HepG2 (cell line): Measurements from ENCODE around the gene FOXRED2. TPM values are rescaled to one million over a fixed set of nuclear protein-coding genes. Genes with fewer than 3 reads are reported as not detected.
"Not testable (repeated sequence)": the region's sequence is repeated elsewhere in the genome, so short reads cannot be mapped to it uniquely, and the experiment has no call there.

Source experiments
- ATAC-seq: fragments of 200-7000 bp; cut with Tn5 transposase; 3 replicates; pipeline ENCODE4 v1.9.1; 2020; ENCODE audit warnings: mild to moderate bottlenecking, moderate library complexity
- BruUV-seq: library from RNA; stranded (reverse); fragments of 400-500 nt; replicated peaks from 2 replicates; lab custom pipeline; 2021; lab: Mats Ljungman, UMichigan
- CTCF ChIA-PET: fragments of 300-600 bp; formaldehyde crosslinking; extraction: SDS; loops from one replicate; lab custom pipeline; 2021; ENCODE audit warnings: low total read pairs, inconsistent platforms, low intra/inter-chr PET ratio; lab: Yijun Ruan, JAX
- POLR2A ChIA-PET: fragments of 350-600 bp; sonication (Branson Sonifier 250); formaldehyde crosslinking; loops from one replicate; lab custom pipeline; 2020; ENCODE audit warnings: antibody characterized with exemption, inconsistent platforms; lab: Yijun Ruan, JAX
- DNase-seq: peaks from one replicate; pipeline ENCODE4 v3.0.0-alpha.2; 2015; ENCODE audit warnings: low spot score
- FAIRE-seq: peaks from 3 replicates; lab custom pipeline; 2011; peaks lifted over from hg19 to GRCh38; lab: Jason Lieb, UNC
- H2AFZ ChIP-seq: one replicate; pipeline ENCODE4 v1.6.1; 2011; ENCODE audit warnings: low read length, inconsistent platforms
- H3K27ac ChIP-seq: fragments of 300-600 bp; 3 replicates; pipeline ENCODE4 v1.8.0; 2011; ENCODE audit warnings: mixed run types, mild to moderate bottlenecking, mixed read lengths, low read length, inconsistent platforms; ENCODE audit not compliant: insufficient read depth; ENCODE audit errors: extremely low read length
- H3K27me3 ChIP-seq, 2 experiments: fragments of 200-600 bp in 1 of 2; 2 replicates in 1 of 2; 3 replicates in 1 of 2; pipeline versions ENCODE4 v1.6.0 to v1.8.0; 2011; ENCODE audit warnings: low read length in 2 of 2, mild to moderate bottlenecking in 2 of 2, moderate library complexity in 2 of 2, inconsistent platforms in 1 of 2; ENCODE audit not compliant: insufficient read depth in 2 of 2, control insufficient read depth in 1 of 2
- H3K36me3 ChIP-seq, 2 experiments: fragments of 200-600 bp in 1 of 2; replicated peaks in 1 of 2; 2 replicates in 1 of 2; 3 replicates in 1 of 2; pipeline versions ENCODE4 v1.5.1 to v1.8.0; 2011; ENCODE audit warnings: low read length in 2 of 2, inconsistent platforms in 1 of 2; ENCODE audit not compliant: insufficient read depth in 2 of 2, control insufficient read depth in 1 of 2
- H3K4me1 ChIP-seq: 2 replicates; pipeline ENCODE4 v1.5.1; 2012; ENCODE audit warnings: low read length, inconsistent platforms; ENCODE audit not compliant: insufficient read depth
- H3K4me2 ChIP-seq: 2 replicates; pipeline ENCODE4 v1.6.0; 2011; ENCODE audit warnings: low read depth, low read length, inconsistent platforms
- H3K4me3 ChIP-seq, 3 experiments: fragments of 200-600 bp in 1 of 3; sonication (generic), shearing (Covaris generic) in 1 of 3; replicated peaks in 1 of 3; 2 replicates each; pipeline ENCODE4 v1.5.1; 2011 to 2016; ENCODE audit warnings: low read length in 3 of 3, inconsistent platforms in 2 of 3, low read depth in 2 of 3, mild to moderate bottlenecking in 2 of 3, control low read depth in 1 of 3, mixed read lengths in 1 of 3; ENCODE audit not compliant: insufficient read depth in 1 of 3
- H3K79me2 ChIP-seq: one replicate; pipeline ENCODE4 v1.6.1; 2011; ENCODE audit warnings: low read length, inconsistent platforms; ENCODE audit not compliant: insufficient read depth
- H3K9ac ChIP-seq: 2 replicates; pipeline ENCODE4 v1.6.0; 2011; ENCODE audit warnings: mild to moderate bottlenecking, low read depth, low read length, inconsistent platforms; ENCODE audit not compliant: insufficient read depth
- H3K9me3 ChIP-seq: 2 replicates; pipeline ENCODE4 v1.5.1; 2012; ENCODE audit warnings: mild to moderate bottlenecking, low read length
- H4K20me1 ChIP-seq: 2 replicates; pipeline ENCODE4 v1.6.0; 2011; ENCODE audit warnings: inconsistent platforms, mild to moderate bottlenecking, low read length, moderate library complexity; ENCODE audit not compliant: insufficient read depth
- ELF3 ChIP-seq: IDR thresholded peaks from 2 replicates; pipeline ENCODE4 v1.6.1; 2016; ENCODE audit warnings: missing genetic modification reagents, missing compliant biosample characterization
- GATAD2A ChIP-seq: IDR thresholded peaks from 2 replicates; pipeline ENCODE4 v1.6.1; 2016
- MED1 ChIP-seq: sonication (generic); formaldehyde crosslinking; IDR thresholded peaks from 2 replicates; pipeline ENCODE4 v1.4.0; 2020; ENCODE audit warnings: missing genetic modification reagents
- SAP130 ChIP-seq: IDR thresholded peaks from 2 replicates; pipeline ENCODE4 v1.6.1; 2016; ENCODE audit warnings: low read depth
- WGBS: methylation state at CpG from one replicate; pipeline ENCODE4 v1.1.6; 2017; ENCODE audit warnings: low lambda C conversion rate; 5-methylcytosine and 5-hydroxymethylcytosine counted together
- in situ Hi-C: cut with HindIII; loops from 2 replicates; pipeline ENCODE4 v1.10.0; 2017; ENCODE audit warnings: low pct_unique_long_range_greater_than_20kb; ENCODE audit not compliant: extremely low pct_ligation_motif_present
- intact Hi-C: fragments of 100-400 bp; cut with micrococcal nuclease; formaldehyde crosslinking; loops from one replicate; pipeline ENCODE4 v1.10.0; 2022; ENCODE audit not compliant: unreplicated experiment
- polyA plus RNA-seq, 8 experiments: library from polyadenylated mRNA; depleted of rRNA in 3 of 8; stranded (reverse) in 7 of 8; unstranded in 1 of 8; fragments of >200 nt; fragmentation: Illumina TruSeq in 4 of 8; extraction: Trizol in 4 of 8; gene quantifications; 2 replicates each; pipeline versions ENCODE4 v1.2.1 to v1.2.3, GENCODE V29; 2011 to 2016; ENCODE audit warnings: low read depth in 4 of 8, missing spikeins in 1 of 8, mixed read lengths in 1 of 8; ENCODE audit not compliant: insufficient read depth in 1 of 8
- total RNA-seq, 5 experiments: library from RNA; depleted of rRNA; stranded (reverse); fragments of >200 nt; fragmentation: Illumina TruSeq; extraction: Trizol; gene quantifications; 2 replicates each; pipeline ENCODE4 v1.2.3, GENCODE V29; 2016; ENCODE audit warnings: low read depth in 1 of 5
- TF ChIP-seq, protein P1 (sequence below): sonication (generic); formaldehyde crosslinking; IDR thresholded peaks from 2 replicates; pipeline ENCODE4 v1.4.0; 2020; ENCODE audit warnings: missing genetic modification reagents
- TF ChIP-seq, protein P2 (sequence below): sonication (generic); formaldehyde crosslinking; IDR thresholded peaks from 2 replicates; pipeline ENCODE4 v1.5.0; 2020; ENCODE audit warnings: mild to moderate bottlenecking, missing genetic modification reagents

The FOXRED2 gene
- total and polyA plus RNA-seq, 2 of the 13 experiments (the other 11 are each of a cell fraction or from before 2014, with no cell fraction given), result 9.3 to 28.1 TPM

DNA sequence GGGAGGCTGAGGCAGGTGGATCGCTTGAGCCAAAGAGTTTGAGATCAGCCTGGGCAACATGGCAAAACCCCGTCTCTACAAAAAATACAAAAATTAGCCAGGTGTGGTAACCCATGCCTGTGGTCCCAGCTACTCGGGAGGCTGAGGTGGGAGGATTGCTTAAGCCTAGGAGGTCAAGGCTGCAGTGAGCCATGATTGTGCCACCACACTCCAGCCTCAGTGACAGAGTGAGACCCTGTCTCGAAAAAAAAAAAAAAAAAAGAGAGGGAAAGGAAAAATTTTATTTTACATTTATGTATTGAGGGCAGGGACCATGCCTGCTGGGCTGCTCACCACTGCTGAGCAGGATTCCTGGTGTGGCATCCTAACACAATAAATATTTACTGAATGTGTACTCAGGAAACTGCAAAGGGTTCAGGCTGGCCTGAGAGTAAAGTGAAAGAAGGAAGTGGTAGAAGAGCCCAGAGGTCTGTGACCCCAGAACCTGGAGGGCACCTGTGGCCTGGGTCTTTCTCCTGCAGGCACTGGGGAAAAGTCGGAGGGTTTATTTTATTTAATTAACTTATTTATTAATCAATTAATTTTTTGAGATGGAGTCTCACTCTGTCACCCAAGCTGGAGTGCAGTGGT is 53.7 kb downstream of the FOXRED2 start:
- in situ Hi-C loops, H3K9me3 ChIP-seq, H2AFZ ChIP-seq, H3K27ac ChIP-seq, DNase-seq, H4K20me1 ChIP-seq, H3K79me2 ChIP-seq, H3K9ac ChIP-seq, FAIRE-seq, H3K36me3 ChIP-seq, intact Hi-C loops, H3K4me3 ChIP-seq, BruUV-seq, CTCF ChIA-PET, H3K27me3 ChIP-seq: not testable (repeated sequence)
- H3K4me2 ChIP-seq, result peak overlapping the region; percentile 21; the same call in 1 of the 2 replicates
- H3K4me1 ChIP-seq, result peaks cover 80% of the 10 kb centered on the region
- ATAC-seq, result peak; percentile 9; the same call in 1 of the 3 replicates
- POLR2A ChIA-PET, result interaction anchor here (0.7 to 1.8 kb wide), 3 partner anchors 18 to 65 kb away, joined by 4 to 10 read pairs (median 4); partner anchors contain the start of gene MYH9
- TF ChIP-seq ELF3 (CRISPR knock-in tag) (peak; percentile 73), GATAD2A (CRISPR knock-in tag) (0 out of 2 replicates have a peak, but pooled peaks have one; percentile 20), MED1 (CRISPR knock-in tag) (0 out of 2 replicates have a peak, but pooled peaks have one; percentile 16), SAP130 (peak; percentile 30; the same call in 1 of the 2 replicates)
- TF ChIP-seq, protein P1, sequence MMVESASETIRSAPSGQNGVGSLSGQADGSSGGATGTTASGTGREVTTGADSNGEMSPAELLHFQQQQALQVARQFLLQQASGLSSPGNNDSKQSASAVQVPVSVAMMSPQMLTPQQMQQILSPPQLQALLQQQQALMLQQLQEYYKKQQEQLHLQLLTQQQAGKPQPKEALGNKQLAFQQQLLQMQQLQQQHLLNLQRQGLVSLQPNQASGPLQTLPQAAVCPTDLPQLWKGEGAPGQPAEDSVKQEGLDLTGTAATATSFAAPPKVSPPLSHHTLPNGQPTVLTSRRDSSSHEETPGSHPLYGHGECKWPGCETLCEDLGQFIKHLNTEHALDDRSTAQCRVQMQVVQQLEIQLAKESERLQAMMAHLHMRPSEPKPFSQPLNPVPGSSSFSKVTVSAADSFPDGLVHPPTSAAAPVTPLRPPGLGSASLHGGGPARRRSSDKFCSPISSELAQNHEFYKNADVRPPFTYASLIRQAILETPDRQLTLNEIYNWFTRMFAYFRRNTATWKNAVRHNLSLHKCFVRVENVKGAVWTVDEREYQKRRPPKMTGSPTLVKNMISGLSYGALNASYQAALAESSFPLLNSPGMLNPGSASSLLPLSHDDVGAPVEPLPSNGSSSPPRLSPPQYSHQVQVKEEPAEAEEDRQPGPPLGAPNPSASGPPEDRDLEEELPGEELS (CRISPR knock-in tag), result 0 out of 2 replicates have a peak, but pooled peaks have one; percentile 13
- TF ChIP-seq, protein P2, sequence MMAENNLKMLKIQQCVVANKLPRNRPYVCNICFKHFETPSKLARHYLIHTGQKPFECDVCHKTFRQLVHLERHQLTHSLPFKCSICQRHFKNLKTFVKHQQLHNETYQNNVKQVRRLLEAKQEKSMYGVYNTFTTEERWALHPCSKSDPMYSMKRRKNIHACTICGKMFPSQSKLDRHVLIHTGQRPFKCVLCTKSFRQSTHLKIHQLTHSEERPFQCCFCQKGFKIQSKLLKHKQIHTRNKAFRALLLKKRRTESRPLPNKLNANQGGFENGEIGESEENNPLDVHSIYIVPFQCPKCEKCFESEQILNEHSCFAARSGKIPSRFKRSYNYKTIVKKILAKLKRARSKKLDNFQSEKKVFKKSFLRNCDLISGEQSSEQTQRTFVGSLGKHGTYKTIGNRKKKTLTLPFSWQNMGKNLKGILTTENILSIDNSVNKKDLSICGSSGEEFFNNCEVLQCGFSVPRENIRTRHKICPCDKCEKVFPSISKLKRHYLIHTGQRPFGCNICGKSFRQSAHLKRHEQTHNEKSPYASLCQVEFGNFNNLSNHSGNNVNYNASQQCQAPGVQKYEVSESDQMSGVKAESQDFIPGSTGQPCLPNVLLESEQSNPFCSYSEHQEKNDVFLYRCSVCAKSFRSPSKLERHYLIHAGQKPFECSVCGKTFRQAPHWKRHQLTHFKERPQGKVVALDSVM (CRISPR knock-in tag), result peak; percentile 92
- WGBS, result 19% methylated on average over 5 of the region's 5 CpGs
